Vagina (tissue), 2 donors: ENCODE measurements around the gene HUS1.

Experiments used
- CTCF ChIP-seq, 3 experiments: fragments of 450-650 bp in 2 of 3; fragments of 200-600 bp in 1 of 3; sonication (generic) in 1 of 3; IDR thresholded peaks; one replicate each; pipeline ENCODE4 v1.5.1; 2017 to 2019; ENCODE audit warnings: antibody characterized with exemption in 3 of 3, mild to moderate bottlenecking in 2 of 3, moderate library complexity in 2 of 3
- POLR2A ChIP-seq, 2 donors: fragments of 450-650 bp; IDR thresholded peaks; one replicate each; pipeline ENCODE4 v1.6.1; 2017; ENCODE audit warnings: antibody characterized with exemption in 2 of 2, mild to moderate bottlenecking in 2 of 2, moderate library complexity in 2 of 2
- POLR2AphosphoS5 ChIP-seq, 2 donors: sonication (generic); formaldehyde crosslinking; IDR thresholded peaks; one replicate each; pipeline ENCODE4 v1.9.0; 2017; ENCODE audit warnings: antibody characterized with exemption in 2 of 2, mild to moderate bottlenecking in 2 of 2, low read depth in 1 of 2; ENCODE audit not compliant: insufficient read depth in 1 of 2

GRCh38 chr7:47979832-47980181 lies 392 bp upstream of the HUS1 start:
- TF ChIP-seq CTCF (IDR thresholded peaks at IDR 0.05) (no peak), POLR2A (IDR thresholded peaks at IDR 0.05) (no peak), POLR2AphosphoS5 (IDR thresholded peaks at IDR 0.05; ENCODE audit: insufficient read depth in 1 of 2, low read depth in 1 of 2) (no peak)
